K562 (cell line): ENCODE data around the gene TRIM65. TPM values are rescaled to one million over a fixed set of nuclear protein-coding genes. Genes with fewer than 3 reads are reported as not detected.

Source experiments
- CTBP1 ChIP-seq: fragments of 450-650 bp; IDR thresholded peaks from 2 replicates; pipeline ENCODE4 v1.6.1; 2016; ENCODE audit warnings: borderline replicate concordance
- CXXC5 ChIP-seq: fragments of 250-450 bp; sonication (Bioruptor Pico); IDR thresholded peaks from 2 replicates; pipeline ENCODE4 v1.8.0; 2022; ENCODE audit warnings: inconsistent platforms, mild to moderate bottlenecking, moderate library complexity
- MAFK ChIP-seq: IDR thresholded peaks from 2 replicates; pipeline ENCODE4 v1.6.1; 2011; ENCODE audit warnings: low read length, improper control_type of control experiment
- NBN ChIP-seq: fragments of 450-650 bp; IDR thresholded peaks from 2 replicates; pipeline ENCODE4 v1.6.1; 2016; ENCODE audit warnings: low read depth, mild to moderate bottlenecking
- NKRF ChIP-seq: fragments of 450-650 bp; IDR thresholded peaks from 2 replicates; pipeline ENCODE4 v1.6.1; 2016; ENCODE audit warnings: borderline replicate concordance
- SETDB1 ChIP-seq: IDR thresholded peaks from one replicate; pipeline ENCODE4 v1.6.1; 2012; ENCODE audit warnings: low read length, control low read depth, inconsistent platforms
- SMAD4 ChIP-seq: fragments of 250-450 bp; sonication (Bioruptor Pico); conservative IDR thresholded peaks from 2 replicates; pipeline ENCODE4 v1.8.0; 2021; ENCODE audit warnings: inconsistent platforms, mild to moderate bottlenecking, moderate library complexity
- ZBTB2 ChIP-seq: fragments of 450-650 bp; IDR thresholded peaks from 2 replicates; pipeline ENCODE4 v1.6.1; 2016; ENCODE audit warnings: antibody characterized with exemption
- ZC3H4 ChIP-seq: sonication (generic); formaldehyde crosslinking; IDR thresholded peaks from 2 replicates; pipeline ENCODE4 v1.9.0; 2021; ENCODE audit warnings: missing genetic modification reagents, borderline replicate concordance
- ZNF23 ChIP-seq: fragments of 250-450 bp; sonication (Bioruptor Pico); IDR thresholded peaks from 2 replicates; pipeline ENCODE4 v1.4.0; 2020; ENCODE audit warnings: mild to moderate bottlenecking
- polyA plus RNA-seq, 8 experiments: library from polyadenylated mRNA; depleted of rRNA in 4 of 8; stranded (reverse) in 5 of 8; unstranded in 3 of 8; fragments of >200 nt; fragmentation: Nextera tagmentation in 2 of 8; fragmentation: Illumina TruSeq in 1 of 8; extraction: Ambion mirVana in 2 of 8; extraction: Trizol in 1 of 8; gene quantifications; 2 replicates each; pipeline versions ENCODE4 v1.2.1 to v1.2.3, GENCODE V29; 2011 to 2014; ENCODE audit warnings: inconsistent platforms in 1 of 8, missing spikeins in 1 of 8
- total RNA-seq, 7 experiments: library from RNA; depleted of rRNA in 6 of 7; stranded (reverse); fragments of >200 nt in 6 of 7; fragmentation: Illumina TruSeq in 2 of 7; extraction: Trizol in 2 of 7; gene quantifications; 2 replicates each; pipeline versions ENCODE4 v1.2.1 to v1.2.3, GENCODE V29; 2011 to 2021; ENCODE audit warnings: low replicate concordance in 1 of 7
- TF ChIP-seq, protein P1 (sequence below): fragments of 450-650 bp; IDR thresholded peaks from 2 replicates; pipeline ENCODE4 v1.6.1; 2016; ENCODE audit warnings: mild to moderate bottlenecking, moderate library complexity

The TRIM65 gene
- total and polyA plus RNA-seq, 9 of the 15 experiments (the other 6 are each of a cell fraction or from before 2014, with no cell fraction given) = 2.8 to 45.7 (median 22.9) TPM

GRCh38 chr17:75842963-75843576, 53.7 kb downstream of the TRIM65 start (continued):
- TF ChIP-seq, protein P1, sequence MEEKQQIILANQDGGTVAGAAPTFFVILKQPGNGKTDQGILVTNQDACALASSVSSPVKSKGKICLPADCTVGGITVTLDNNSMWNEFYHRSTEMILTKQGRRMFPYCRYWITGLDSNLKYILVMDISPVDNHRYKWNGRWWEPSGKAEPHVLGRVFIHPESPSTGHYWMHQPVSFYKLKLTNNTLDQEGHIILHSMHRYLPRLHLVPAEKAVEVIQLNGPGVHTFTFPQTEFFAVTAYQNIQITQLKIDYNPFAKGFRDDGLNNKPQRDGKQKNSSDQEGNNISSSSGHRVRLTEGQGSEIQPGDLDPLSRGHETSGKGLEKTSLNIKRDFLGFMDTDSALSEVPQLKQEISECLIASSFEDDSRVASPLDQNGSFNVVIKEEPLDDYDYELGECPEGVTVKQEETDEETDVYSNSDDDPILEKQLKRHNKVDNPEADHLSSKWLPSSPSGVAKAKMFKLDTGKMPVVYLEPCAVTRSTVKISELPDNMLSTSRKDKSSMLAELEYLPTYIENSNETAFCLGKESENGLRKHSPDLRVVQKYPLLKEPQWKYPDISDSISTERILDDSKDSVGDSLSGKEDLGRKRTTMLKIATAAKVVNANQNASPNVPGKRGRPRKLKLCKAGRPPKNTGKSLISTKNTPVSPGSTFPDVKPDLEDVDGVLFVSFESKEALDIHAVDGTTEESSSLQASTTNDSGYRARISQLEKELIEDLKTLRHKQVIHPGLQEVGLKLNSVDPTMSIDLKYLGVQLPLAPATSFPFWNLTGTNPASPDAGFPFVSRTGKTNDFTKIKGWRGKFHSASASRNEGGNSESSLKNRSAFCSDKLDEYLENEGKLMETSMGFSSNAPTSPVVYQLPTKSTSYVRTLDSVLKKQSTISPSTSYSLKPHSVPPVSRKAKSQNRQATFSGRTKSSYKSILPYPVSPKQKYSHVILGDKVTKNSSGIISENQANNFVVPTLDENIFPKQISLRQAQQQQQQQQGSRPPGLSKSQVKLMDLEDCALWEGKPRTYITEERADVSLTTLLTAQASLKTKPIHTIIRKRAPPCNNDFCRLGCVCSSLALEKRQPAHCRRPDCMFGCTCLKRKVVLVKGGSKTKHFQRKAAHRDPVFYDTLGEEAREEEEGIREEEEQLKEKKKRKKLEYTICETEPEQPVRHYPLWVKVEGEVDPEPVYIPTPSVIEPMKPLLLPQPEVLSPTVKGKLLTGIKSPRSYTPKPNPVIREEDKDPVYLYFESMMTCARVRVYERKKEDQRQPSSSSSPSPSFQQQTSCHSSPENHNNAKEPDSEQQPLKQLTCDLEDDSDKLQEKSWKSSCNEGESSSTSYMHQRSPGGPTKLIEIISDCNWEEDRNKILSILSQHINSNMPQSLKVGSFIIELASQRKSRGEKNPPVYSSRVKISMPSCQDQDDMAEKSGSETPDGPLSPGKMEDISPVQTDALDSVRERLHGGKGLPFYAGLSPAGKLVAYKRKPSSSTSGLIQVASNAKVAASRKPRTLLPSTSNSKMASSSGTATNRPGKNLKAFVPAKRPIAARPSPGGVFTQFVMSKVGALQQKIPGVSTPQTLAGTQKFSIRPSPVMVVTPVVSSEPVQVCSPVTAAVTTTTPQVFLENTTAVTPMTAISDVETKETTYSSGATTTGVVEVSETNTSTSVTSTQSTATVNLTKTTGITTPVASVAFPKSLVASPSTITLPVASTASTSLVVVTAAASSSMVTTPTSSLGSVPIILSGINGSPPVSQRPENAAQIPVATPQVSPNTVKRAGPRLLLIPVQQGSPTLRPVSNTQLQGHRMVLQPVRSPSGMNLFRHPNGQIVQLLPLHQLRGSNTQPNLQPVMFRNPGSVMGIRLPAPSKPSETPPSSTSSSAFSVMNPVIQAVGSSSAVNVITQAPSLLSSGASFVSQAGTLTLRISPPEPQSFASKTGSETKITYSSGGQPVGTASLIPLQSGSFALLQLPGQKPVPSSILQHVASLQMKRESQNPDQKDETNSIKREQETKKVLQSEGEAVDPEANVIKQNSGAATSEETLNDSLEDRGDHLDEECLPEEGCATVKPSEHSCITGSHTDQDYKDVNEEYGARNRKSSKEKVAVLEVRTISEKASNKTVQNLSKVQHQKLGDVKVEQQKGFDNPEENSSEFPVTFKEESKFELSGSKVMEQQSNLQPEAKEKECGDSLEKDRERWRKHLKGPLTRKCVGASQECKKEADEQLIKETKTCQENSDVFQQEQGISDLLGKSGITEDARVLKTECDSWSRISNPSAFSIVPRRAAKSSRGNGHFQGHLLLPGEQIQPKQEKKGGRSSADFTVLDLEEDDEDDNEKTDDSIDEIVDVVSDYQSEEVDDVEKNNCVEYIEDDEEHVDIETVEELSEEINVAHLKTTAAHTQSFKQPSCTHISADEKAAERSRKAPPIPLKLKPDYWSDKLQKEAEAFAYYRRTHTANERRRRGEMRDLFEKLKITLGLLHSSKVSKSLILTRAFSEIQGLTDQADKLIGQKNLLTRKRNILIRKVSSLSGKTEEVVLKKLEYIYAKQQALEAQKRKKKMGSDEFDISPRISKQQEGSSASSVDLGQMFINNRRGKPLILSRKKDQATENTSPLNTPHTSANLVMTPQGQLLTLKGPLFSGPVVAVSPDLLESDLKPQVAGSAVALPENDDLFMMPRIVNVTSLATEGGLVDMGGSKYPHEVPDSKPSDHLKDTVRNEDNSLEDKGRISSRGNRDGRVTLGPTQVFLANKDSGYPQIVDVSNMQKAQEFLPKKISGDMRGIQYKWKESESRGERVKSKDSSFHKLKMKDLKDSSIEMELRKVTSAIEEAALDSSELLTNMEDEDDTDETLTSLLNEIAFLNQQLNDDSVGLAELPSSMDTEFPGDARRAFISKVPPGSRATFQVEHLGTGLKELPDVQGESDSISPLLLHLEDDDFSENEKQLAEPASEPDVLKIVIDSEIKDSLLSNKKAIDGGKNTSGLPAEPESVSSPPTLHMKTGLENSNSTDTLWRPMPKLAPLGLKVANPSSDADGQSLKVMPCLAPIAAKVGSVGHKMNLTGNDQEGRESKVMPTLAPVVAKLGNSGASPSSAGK = no peak; the same call in 1 of the 2 replicates
- no peak for TF ChIP-seq MAFK
- no peak for TF ChIP-seq CXXC5
- no peak for TF ChIP-seq SETDB1
- TF ChIP-seq ZNF23 (CRISPR knock-in tag) = no peak
- TF ChIP-seq CTBP1 = no peak
- no peak for TF ChIP-seq NBN
- 0 out of 2 replicates have a peak, but pooled peaks have one; percentile 38 for TF ChIP-seq ZC3H4 (CRISPR knock-in tag)
- no peak for TF ChIP-seq NKRF
- no peak for TF ChIP-seq SMAD4 (CRISPR knock-in tag)
- TF ChIP-seq ZBTB2 = no peak
